ENCODE measurements around the gene EVL. TPM values are rescaled to one million over a fixed set of nuclear protein-coding genes. Genes with fewer than 3 reads are reported as not detected.

The EVL gene
- total and polyA plus RNA-seq, 4 donors: 54.5 to 99.9 (median 78.2) TPM

DNA sequence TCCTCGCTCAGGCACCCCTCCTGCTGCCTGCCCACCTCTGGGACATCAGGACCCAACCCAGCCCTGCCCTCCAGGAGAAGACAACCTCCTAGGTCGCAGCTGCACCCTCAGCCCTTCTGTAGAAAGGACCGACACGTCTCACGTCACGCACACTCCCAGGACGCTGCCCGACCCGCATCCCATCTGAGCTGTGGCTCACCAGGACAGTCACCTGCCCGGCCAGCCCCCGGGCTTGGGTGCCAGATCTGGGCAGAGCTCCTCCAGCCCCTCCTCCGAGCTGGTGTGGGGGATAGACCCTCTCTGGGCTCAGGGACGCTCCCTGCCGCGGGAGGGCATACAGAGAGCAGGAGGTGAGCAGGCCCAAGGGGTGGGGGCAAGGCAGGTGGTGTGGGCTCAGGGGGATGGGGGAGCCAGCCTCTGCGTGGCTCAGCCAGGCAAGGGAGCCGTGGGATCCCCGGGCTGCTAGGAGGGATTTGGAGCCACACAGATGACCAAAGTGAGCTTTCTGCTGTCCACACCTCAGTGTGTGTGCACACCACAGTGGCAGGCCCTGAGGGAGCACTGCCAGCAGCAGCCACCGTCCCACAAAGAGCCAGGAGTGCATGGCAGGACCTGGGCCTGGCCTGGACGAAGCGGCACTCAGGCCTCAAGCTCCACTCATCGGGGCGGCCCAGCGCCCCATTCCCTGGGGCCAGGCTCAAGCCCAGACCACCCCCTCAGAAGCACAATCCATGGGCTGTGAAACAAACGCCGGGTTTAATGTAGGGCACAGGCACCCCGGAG, 80.7 kb downstream of the EVL start:
- no peak for DNase-seq
- 89 to 94% methylated on average over 27 of the region's 27 CpGs for WGBS, 2 donors
- H3K9ac ChIP-seq (ENCODE audit: insufficient read depth in 1 of 2, low read length in 2 of 2): no peak overlapping the region
- H3K9me3 ChIP-seq (ENCODE audit: control insufficient read depth in 4 of 4, insufficient read depth in 3 of 4, low read length in 3 of 4): no peaks in the 10 kb centered on the region
- H3K27me3 ChIP-seq (ENCODE audit: control insufficient read depth in 3 of 3, insufficient read depth in 3 of 3, low read length in 2 of 3): no peaks in the 10 kb centered on the region
- peak overlapping the region in 1 of 2 donors; percentile 70 for H3K27ac ChIP-seq (ENCODE audit: low read depth in 1 of 2, low read length in 1 of 2)
- peaks cover 0 to 43% (median 27%) of the 10 kb centered on the region in 5 donors for H3K4me1 ChIP-seq (ENCODE audit: control insufficient read depth in 5 of 5, insufficient read depth in 5 of 5, low read length in 5 of 5)
- no peak overlapping the region for H3K4me3 ChIP-seq
- H3K36me3 ChIP-seq (ENCODE audit: control insufficient read depth in 4 of 4, insufficient read depth in 4 of 4, low read length in 4 of 4): peaks cover 0 to 17% (median 2%) of the 10 kb centered on the region in 4 donors
- TF ChIP-seq CTCF (IDR thresholded peaks at IDR 0.05; ENCODE audit: control extremely low read depth, extremely low read depth): no peak
- no peak for ATAC-seq (ENCODE audit: insufficient read depth, low FRiP score)

DNA sequence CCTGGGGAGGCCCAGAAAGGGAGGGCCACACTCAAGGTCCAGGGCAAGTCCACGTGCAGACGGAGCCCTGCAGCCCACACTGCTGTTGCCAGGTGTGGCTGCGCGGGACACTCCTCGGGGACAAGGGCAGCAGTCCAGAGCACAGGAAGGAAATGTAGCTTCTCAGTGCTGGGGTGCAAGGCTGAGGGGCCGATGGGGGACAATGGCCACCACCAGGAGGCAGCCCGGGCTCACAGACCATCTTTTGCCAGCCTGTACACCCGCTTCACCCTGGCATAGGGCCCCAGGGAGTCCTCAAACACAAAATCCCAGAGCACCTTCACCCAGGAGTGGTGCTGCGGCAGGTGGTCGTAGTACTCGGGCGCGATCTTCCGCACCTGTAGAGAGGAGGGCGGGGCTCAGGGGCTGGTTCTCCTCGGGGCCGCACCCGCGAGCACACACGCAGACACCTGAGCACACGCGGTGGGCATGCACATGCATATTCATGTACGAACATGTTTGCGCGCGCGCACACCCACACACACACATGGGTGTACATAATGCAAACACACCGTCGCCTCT, 81.4 kb downstream of the EVL start:
- Histone ChIP-seq H3K4me3 (no peak overlapping the region), H3K4me1 (ENCODE audit: control insufficient read depth in 5 of 5, insufficient read depth in 5 of 5, low read length in 5 of 5) (peaks cover 0 to 36% (median 19%) of the 10 kb centered on the region in 5 donors), H3K9me3 (ENCODE audit: control insufficient read depth in 4 of 4, insufficient read depth in 3 of 4, low read length in 3 of 4) (no peaks in the 10 kb centered on the region), H3K36me3 (ENCODE audit: control insufficient read depth in 4 of 4, insufficient read depth in 4 of 4, low read length in 4 of 4) (peaks cover 0 to 13% (median under 1%) of the 10 kb centered on the region in 4 donors), H3K27ac (ENCODE audit: low read depth in 1 of 2, low read length in 1 of 2) (peak overlapping the region in 1 of 2 donors; percentile 3), H3K27me3 (ENCODE audit: control insufficient read depth in 3 of 3, insufficient read depth in 3 of 3, low read length in 2 of 3) (no peaks in the 10 kb centered on the region), H3K9ac (ENCODE audit: insufficient read depth in 1 of 2, low read length in 2 of 2) (no peak overlapping the region)
- 76 to 77% methylated on average over 29 of the region's 29 CpGs for WGBS, 2 donors
- ATAC-seq (ENCODE audit: insufficient read depth, low FRiP score): no peak
- TF ChIP-seq CTCF (IDR thresholded peaks at IDR 0.05; ENCODE audit: control extremely low read depth, extremely low read depth): no peak
- DNase-seq: no peak

DNA sequence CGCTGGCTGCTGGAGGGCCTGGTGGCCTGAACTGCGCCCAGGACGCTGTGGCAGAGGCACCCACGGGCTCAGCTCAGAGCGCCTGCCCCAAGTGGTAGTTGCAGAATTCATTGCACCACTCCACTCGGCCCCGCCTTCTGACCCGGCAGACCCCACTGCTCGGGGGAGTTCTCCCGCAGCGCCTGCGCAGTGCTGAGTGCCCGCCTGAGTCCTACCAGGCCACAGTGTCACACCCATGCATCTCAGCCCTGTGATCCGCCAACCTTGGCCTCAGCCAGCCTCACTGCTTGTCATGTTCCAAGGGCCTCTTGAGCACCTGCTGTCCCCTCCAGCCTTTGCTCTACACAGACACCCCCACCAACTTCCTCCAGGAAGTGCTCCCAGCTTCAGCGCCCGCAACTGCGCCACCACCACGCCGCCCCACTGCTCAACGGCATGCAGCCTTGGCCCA, 82.0 kb downstream of the EVL start:
- DNase-seq (no peak), ATAC-seq (ENCODE audit: insufficient read depth, low FRiP score) (no peak)
- Histone ChIP-seq H3K4me3 (no peak overlapping the region), H3K36me3 (ENCODE audit: control insufficient read depth in 4 of 4, insufficient read depth in 4 of 4, low read length in 4 of 4) (peaks cover 0 to 13% (median 0%) of the 10 kb centered on the region in 4 donors), H3K27me3 (ENCODE audit: control insufficient read depth in 3 of 3, insufficient read depth in 3 of 3, low read length in 2 of 3) (no peaks in the 10 kb centered on the region), H3K4me1 (ENCODE audit: control insufficient read depth in 5 of 5, insufficient read depth in 5 of 5, low read length in 5 of 5) (peaks cover 0 to 30% (median 13%) of the 10 kb centered on the region in 5 donors), H3K9me3 (ENCODE audit: control insufficient read depth in 4 of 4, insufficient read depth in 3 of 4, low read length in 3 of 4) (no peaks in the 10 kb centered on the region), H3K9ac (ENCODE audit: insufficient read depth in 1 of 2, low read length in 2 of 2) (no peak overlapping the region), H3K27ac (ENCODE audit: low read depth in 1 of 2, low read length in 1 of 2) (peak overlapping the region in 1 of 2 donors; percentile 28)
- WGBS, 2 donors: 19 to 46% methylated on average over 20 of the region's 20 CpGs
- no peak for TF ChIP-seq CTCF (IDR thresholded peaks at IDR 0.05; ENCODE audit: control extremely low read depth, extremely low read depth)

All from lung (tissue), 12 donors.